HCT116 (cell line): ENCODE measurements around the gene ZNRF2. TPM values are rescaled to one million over a fixed set of nuclear protein-coding genes. Genes with fewer than 3 reads are reported as not detected.

Experiments used
- ATAC-seq: fragments of 200-7000 bp; cut with Tn5 transposase; 2 replicates; pipeline ENCODE4 v1.9.1; 2020; ENCODE audit warnings: mild to moderate bottlenecking, moderate library complexity
- BruUV-seq: library from RNA; stranded (reverse); fragments of 400-500 nt; replicated peaks from 2 replicates; lab custom pipeline; 2021; lab: Mats Ljungman, UMichigan
- CTCF ChIA-PET: fragments of 300-600 bp; sonication (Branson Sonifier 250); formaldehyde crosslinking; loops from one replicate; lab custom pipeline; 2021; ENCODE audit warnings: antibody characterized with exemption; lab: Charles Lee
- POLR2A ChIA-PET: fragments of 300-600, 350-600 bp; sonication (Branson Sonifier 250); formaldehyde crosslinking; loops from one replicate; lab custom pipeline; 2021; ENCODE audit warnings: antibody characterized with exemption; lab: Charles Lee
- RAD21 ChIA-PET, 2 experiments: fragments of 300-600 bp; sonication (Branson Sonifier 250); formaldehyde crosslinking; loops; one replicate each; lab custom pipeline; 2023; ENCODE audit warnings: low total read pairs in 2 of 2; ENCODE audit not compliant: uncharacterized antibody in 2 of 2, unreplicated experiment in 2 of 2, low non-redundant PET in 1 of 2; lab: Charles Lee
- DNase-seq: peaks from one replicate; pipeline ENCODE4 v3.0.0-alpha.2; 2010; ENCODE audit warnings: low read depth, low spot score
- H2AFZ ChIP-seq: fragments of 200-600 bp; shearing (Covaris generic), sonication (generic); 2 replicates; pipeline ENCODE4 v1.6.1; 2017; ENCODE audit warnings: low read depth, mixed run types, mixed read lengths, antibody characterized with exemption, low read length; ENCODE audit not compliant: poor library complexity, severe bottlenecking
- H3K27ac ChIP-seq: 2 replicates; pipeline ENCODE4 v1.5.1; 2012; ENCODE audit warnings: low read depth, low read length
- H3K27me3 ChIP-seq: fragments of 200-600 bp; sonication (generic); 2 replicates; pipeline ENCODE4 v1.6.1; 2016; ENCODE audit warnings: mixed run types, low read length, mixed read lengths; ENCODE audit not compliant: insufficient read depth
- H3K36me3 ChIP-seq, 2 experiments: fragments of 200-500 bp in 1 of 2; fragments of 200-600 bp in 1 of 2; sonication (Bioruptor generic) in 1 of 2; sonication (generic) in 1 of 2; 2 replicates each; pipeline versions ENCODE4 v1.5.1 to v1.6.1; 2014 to 2016; ENCODE audit warnings: low read length in 2 of 2, inconsistent platforms in 1 of 2, mixed read lengths in 1 of 2, mixed run types in 1 of 2; ENCODE audit not compliant: insufficient read depth in 2 of 2, control insufficient read depth in 1 of 2
- H3K4me1 ChIP-seq, 2 experiments: fragments of 200-600 bp in 1 of 2; sonication (generic) in 1 of 2; 2 replicates each; pipeline versions ENCODE4 v1.5.1 to v1.6.1; 2012 to 2017; ENCODE audit warnings: low read length in 2 of 2, inconsistent platforms in 1 of 2, mild to moderate bottlenecking in 1 of 2, mixed read lengths in 1 of 2, mixed run types in 1 of 2, moderate library complexity in 1 of 2; ENCODE audit not compliant: insufficient read depth in 2 of 2, control insufficient read depth in 1 of 2
- H3K4me2 ChIP-seq: fragments of 200-600 bp; sonication (generic); 2 replicates; pipeline ENCODE4 v1.6.1; 2017; ENCODE audit warnings: mixed run types, low read length, mixed read lengths
- H3K4me3 ChIP-seq, 2 experiments: fragments of 200-600 bp in 1 of 2; sonication (generic) in 1 of 2; replicated peaks in 1 of 2; 2 replicates each; pipeline ENCODE4 v1.5.1; 2011 to 2016; ENCODE audit warnings: low read length in 2 of 2, control low read depth in 1 of 2, low read depth in 1 of 2, mild to moderate bottlenecking in 1 of 2, mixed read lengths in 1 of 2, mixed run types in 1 of 2
- H3K79me2 ChIP-seq: fragments of 200-600 bp; sonication (generic); 2 replicates; pipeline ENCODE4 v1.6.1; 2017; ENCODE audit warnings: mild to moderate bottlenecking, mixed run types, low read length, moderate library complexity, mixed read lengths; ENCODE audit not compliant: insufficient read depth
- H3K9ac ChIP-seq: fragments of 200-600 bp; sonication (generic); 2 replicates; pipeline ENCODE4 v1.6.1; 2016; ENCODE audit warnings: low read length, mixed read lengths
- H3K9me2 ChIP-seq: fragments of 200-600 bp; sonication (generic), shearing (Covaris generic); 2 replicates; pipeline ENCODE4 v1.6.1; 2017; ENCODE audit warnings: mixed run types, mild to moderate bottlenecking, moderate library complexity; ENCODE audit not compliant: insufficient read depth
- H3K9me3 ChIP-seq, 2 experiments: fragments of 200-500 bp in 1 of 2; fragments of 200-600 bp in 1 of 2; sonication (Bioruptor generic) in 1 of 2; sonication (generic) in 1 of 2; 2 replicates each; pipeline ENCODE4 v1.6.1; 2014 to 2017; ENCODE audit warnings: low read length in 2 of 2, mixed read lengths in 2 of 2, inconsistent platforms in 1 of 2, low read depth in 1 of 2, mild to moderate bottlenecking in 1 of 2, mixed run types in 1 of 2, moderate library complexity in 1 of 2; ENCODE audit not compliant: control insufficient read depth in 1 of 2, insufficient read depth in 1 of 2
- H4K20me1 ChIP-seq: fragments of 200-600 bp; sonication (generic), shearing (Covaris generic); 2 replicates; pipeline ENCODE4 v1.6.1; 2017; ENCODE audit warnings: mixed run types, mild to moderate bottlenecking, moderate library complexity; ENCODE audit not compliant: insufficient read depth
- CBX3 ChIP-seq: IDR thresholded peaks from 2 replicates; pipeline ENCODE4 v1.6.1; 2012; ENCODE audit warnings: low read depth
- EGR1 ChIP-seq: IDR thresholded peaks from 2 replicates; pipeline ENCODE4 v1.6.1; 2012; ENCODE audit warnings: low read depth
- ELF1 ChIP-seq: IDR thresholded peaks from 2 replicates; pipeline ENCODE4 v1.6.1; 2012; ENCODE audit warnings: low read depth, borderline replicate concordance
- JUND ChIP-seq: IDR thresholded peaks from 2 replicates; pipeline ENCODE4 v1.6.1; 2012
- SIN3A ChIP-seq: IDR thresholded peaks from 2 replicates; pipeline ENCODE4 v1.6.1; 2012; ENCODE audit warnings: low read depth
- ZFX ChIP-seq: fragments of 450-650 bp; IDR thresholded peaks from 2 replicates; pipeline ENCODE4 v1.6.1; 2017
- intact Hi-C: fragments of 100-400 bp; cut with micrococcal nuclease; formaldehyde crosslinking; loops from 2 replicates; pipeline ENCODE4 v1.10.0; 2022
- total RNA-seq: library from RNA; stranded (reverse); gene quantifications from one replicate; pipeline ENCODE4 v1.2.1, GENCODE V29; 2021; ENCODE audit not compliant: unreplicated experiment
- TF ChIP-seq, protein P1 (sequence below): IDR thresholded peaks from 2 replicates; pipeline ENCODE4 v1.6.1; 2011; ENCODE audit warnings: mild to moderate bottlenecking, low read length, moderate library complexity; ENCODE audit not compliant: insufficient replicate concordance; ENCODE audit errors: extremely low read depth
- TF ChIP-seq, protein P2 (sequence below): IDR thresholded peaks from 2 replicates; pipeline ENCODE4 v1.6.1; 2012
- TF ChIP-seq, protein P3 (sequence below): IDR thresholded peaks from 2 replicates; pipeline ENCODE4 v1.6.1; 2012

ZNRF2 gene
- total RNA-seq, 1 experiment from 2014 or later, result 10.2 TPM

DNA sequence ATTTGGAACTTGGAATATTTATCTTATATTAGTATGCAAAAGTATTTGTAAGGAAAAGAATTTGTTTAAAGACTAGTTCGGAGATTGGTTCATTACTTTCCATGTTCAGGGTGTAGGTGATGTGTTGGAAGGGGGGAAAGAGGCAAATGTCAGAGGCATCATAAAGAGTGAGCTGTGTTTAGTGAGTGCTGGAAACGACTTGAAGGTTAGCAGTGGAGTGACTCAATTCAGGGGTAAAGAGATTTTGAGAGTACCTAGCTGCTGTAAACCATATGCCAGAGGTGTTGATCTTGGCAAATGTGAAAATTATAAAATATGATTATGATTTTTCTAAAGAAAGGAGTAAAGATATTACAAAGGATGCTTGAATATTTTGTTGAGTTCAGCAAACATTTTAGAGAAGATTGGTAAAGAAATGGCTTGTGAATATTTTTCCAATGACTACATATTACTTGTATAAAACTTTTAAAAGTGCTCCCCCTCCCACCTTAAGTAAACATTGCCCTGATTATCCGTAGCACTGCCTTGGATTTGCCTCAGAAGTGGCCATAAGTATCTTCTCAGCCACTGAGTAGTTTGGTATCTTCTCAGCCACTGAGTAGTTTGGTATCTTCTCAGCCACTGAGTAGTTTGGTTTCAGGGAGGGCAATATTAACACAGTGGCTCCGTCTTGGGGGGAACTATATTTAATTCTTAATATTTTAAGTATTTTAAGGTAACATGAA is 51.5 kb downstream of the ZNRF2 start:
- CTCF ChIA-PET, result no interaction called here
- RAD21 ChIA-PET, result no interaction called here
- H3K79me2 ChIP-seq, result 0 out of 2 replicates have a peak, but pooled peaks cover 20% of the 10 kb centered on the region

DNA sequence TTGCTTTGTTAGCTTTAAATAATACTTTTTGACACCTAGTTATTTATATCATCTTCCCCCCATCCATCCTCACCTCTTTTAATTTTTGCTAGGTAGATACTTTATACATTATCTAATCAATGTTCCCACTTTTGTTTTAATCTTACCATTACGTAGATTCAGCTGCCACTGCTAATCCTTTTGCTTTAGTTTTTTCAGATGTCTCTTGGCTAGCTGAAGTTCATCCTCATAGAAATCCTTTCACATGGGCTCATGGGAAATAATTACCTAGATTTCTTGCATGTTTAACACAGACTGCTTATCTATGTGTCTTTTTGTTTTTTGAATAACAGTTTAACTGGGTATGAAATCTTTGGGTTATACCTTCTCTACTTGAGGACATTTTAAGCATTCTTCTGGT is 60.1 kb downstream of the ZNRF2 start:
- Histone ChIP-seq H3K9me3 (no peaks in the 10 kb centered on the region), H3K79me2 (peaks cover 31% of the 10 kb centered on the region; the same call in 1 of the 2 replicates), H3K9me2 (no peaks in the 10 kb centered on the region), H3K9ac (no peak overlapping the region), H3K27ac (no peak overlapping the region), H2AFZ (no peak overlapping the region), H3K4me3 (no peak overlapping the region), H3K27me3 (no peaks in the 10 kb centered on the region), H3K36me3 (no peaks in the 10 kb centered on the region), H3K4me1 (peaks cover 20 to 24% of the 10 kb centered on the region in 2 experiments), H4K20me1 (no peaks in the 10 kb centered on the region), H3K4me2 (no peak overlapping the region)
- DNase-seq (no peak), ATAC-seq (no peak)
- BruUV-seq, result no TSS peak
- TF ChIP-seq JUND (no peak), CBX3 (no peak), ELF1 (no peak), EGR1 (no peak), ZFX (no peak)
- TF ChIP-seq, protein P1, sequence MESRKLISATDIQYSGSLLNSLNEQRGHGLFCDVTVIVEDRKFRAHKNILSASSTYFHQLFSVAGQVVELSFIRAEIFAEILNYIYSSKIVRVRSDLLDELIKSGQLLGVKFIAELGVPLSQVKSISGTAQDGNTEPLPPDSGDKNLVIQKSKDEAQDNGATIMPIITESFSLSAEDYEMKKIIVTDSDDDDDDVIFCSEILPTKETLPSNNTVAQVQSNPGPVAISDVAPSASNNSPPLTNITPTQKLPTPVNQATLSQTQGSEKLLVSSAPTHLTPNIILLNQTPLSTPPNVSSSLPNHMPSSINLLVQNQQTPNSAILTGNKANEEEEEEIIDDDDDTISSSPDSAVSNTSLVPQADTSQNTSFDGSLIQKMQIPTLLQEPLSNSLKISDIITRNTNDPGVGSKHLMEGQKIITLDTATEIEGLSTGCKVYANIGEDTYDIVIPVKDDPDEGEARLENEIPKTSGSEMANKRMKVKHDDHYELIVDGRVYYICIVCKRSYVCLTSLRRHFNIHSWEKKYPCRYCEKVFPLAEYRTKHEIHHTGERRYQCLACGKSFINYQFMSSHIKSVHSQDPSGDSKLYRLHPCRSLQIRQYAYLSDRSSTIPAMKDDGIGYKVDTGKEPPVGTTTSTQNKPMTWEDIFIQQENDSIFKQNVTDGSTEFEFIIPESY, result no peak
- intact Hi-C loops, result no loop called here
- RAD21 ChIA-PET, result no interaction called here
- POLR2A ChIA-PET, result no interaction called here
- CTCF ChIA-PET, result no interaction called here

More for the DNA sequence above, 51.5 kb downstream of the ZNRF2 start:
- ATAC-seq (no peak), DNase-seq (no peak)
- Histone ChIP-seq H3K4me1 (0 out of 4 replicates have a peak, but pooled peaks cover 0 to 3% of the 10 kb centered on the region in 2 experiments), H3K9me2 (no peaks in the 10 kb centered on the region), H3K4me3 (no peak overlapping the region), H3K9ac (no peak overlapping the region), H3K27me3 (no peaks in the 10 kb centered on the region), H4K20me1 (no peaks in the 10 kb centered on the region), H3K27ac (no peak overlapping the region), H2AFZ (no peak overlapping the region), H3K9me3 (no peaks in the 10 kb centered on the region), H3K36me3 (no peaks in the 10 kb centered on the region), H3K4me2 (no peak overlapping the region)
- TF ChIP-seq ZFX (no peak), SIN3A (no peak), EGR1 (no peak)
- TF ChIP-seq, protein P2, sequence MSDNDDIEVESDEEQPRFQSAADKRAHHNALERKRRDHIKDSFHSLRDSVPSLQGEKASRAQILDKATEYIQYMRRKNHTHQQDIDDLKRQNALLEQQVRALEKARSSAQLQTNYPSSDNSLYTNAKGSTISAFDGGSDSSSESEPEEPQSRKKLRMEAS, result no peak
- TF ChIP-seq, protein P3, sequence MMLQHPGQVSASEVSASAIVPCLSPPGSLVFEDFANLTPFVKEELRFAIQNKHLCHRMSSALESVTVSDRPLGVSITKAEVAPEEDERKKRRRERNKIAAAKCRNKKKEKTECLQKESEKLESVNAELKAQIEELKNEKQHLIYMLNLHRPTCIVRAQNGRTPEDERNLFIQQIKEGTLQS, result no peak
- intact Hi-C loops, result no loop called here
- POLR2A ChIA-PET, result no interaction called here
- BruUV-seq, result no TSS peak
